Measurements from ENCODE around the gene CTNND2. TPM values are rescaled to one million over a fixed set of nuclear protein-coding genes. Genes with fewer than 3 reads are reported as not detected.

The CTNND2 gene
- total RNA-seq, 4 donors from 2014 or later: 0.04 TPM; not detected in 3

- Histone ChIP-seq H3K4me3 (no peak overlapping the region), H3K9me3 (no peaks in the 10 kb centered on the region), H3K27me3 (no peaks in the 10 kb centered on the region), H3K27ac (no peak overlapping the region), H3K36me3 (no peaks in the 10 kb centered on the region), H3K4me1 (no peaks in the 10 kb centered on the region)
- intact Hi-C loops (cut with DNase I; ENCODE audit: low total_unique reads): no loop called here
- DNase-seq (no peak), ATAC-seq (no peak)
- in situ Hi-C loops (cut with MboI; ENCODE audit: low sequenced_read_pairs in 4 of 4): no loop called here
- TF ChIP-seq CTCF (IDR thresholded peaks at IDR 0.05 in 4 of 5, conservative IDR thresholded peaks at IDR 0.05 in 1 of 5) (no peak), POLR2A (IDR thresholded peaks at IDR 0.05) (no peak)
Observed at GRCh38 chr5:11251247-11251646, 653.0 kb downstream of the CTNND2 start.

- no peaks in the 10 kb centered on the region for H3K9me3 ChIP-seq
- no peak overlapping the region for H3K27ac ChIP-seq
- intact Hi-C loops (cut with DNase I; ENCODE audit: low total_unique reads) (no loop called here), in situ Hi-C loops (cut with MboI; ENCODE audit: low sequenced_read_pairs in 4 of 4) (no loop called here)
- no peak for ATAC-seq
- DNase-seq: no peak
- H3K4me1 ChIP-seq: no peaks in the 10 kb centered on the region
- no peaks in the 10 kb centered on the region for H3K36me3 ChIP-seq
- H3K4me3 ChIP-seq: no peak overlapping the region
- TF ChIP-seq POLR2A (IDR thresholded peaks at IDR 0.05) (no peak), CTCF (IDR thresholded peaks at IDR 0.05 in 4 of 5, conservative IDR thresholded peaks at IDR 0.05 in 1 of 5) (no peak)
- no peaks in the 10 kb centered on the region for H3K27me3 ChIP-seq
Observed at GRCh38 chr5:11248966-11249365, 655.3 kb downstream of the CTNND2 start.

- Histone ChIP-seq H3K4me1 (no peaks in the 10 kb centered on the region), H3K36me3 (no peaks in the 10 kb centered on the region), H3K27me3 (no peaks in the 10 kb centered on the region), H3K4me3 (no peak overlapping the region), H3K27ac (no peak overlapping the region), H3K9me3 (no peaks in the 10 kb centered on the region)
- DNase-seq: no peak
- in situ Hi-C loops (cut with MboI; ENCODE audit: low sequenced_read_pairs in 4 of 4): no loop called here
- intact Hi-C loops (cut with DNase I; ENCODE audit: low total_unique reads): loop anchor here (2.0 kb wide), 1 partner anchor 64 kb away; no protein-coding TSS in a partner anchor
- no peak for TF ChIP-seq POLR2A (IDR thresholded peaks at IDR 0.05)
- no peak for TF ChIP-seq CTCF (IDR thresholded peaks at IDR 0.05 in 4 of 5, conservative IDR thresholded peaks at IDR 0.05 in 1 of 5)
- ATAC-seq: no peak
Observed at GRCh38 chr5:11247224-11247623, 657.0 kb downstream of the CTNND2 start.

GRCh38 chr5:11240293-11241190 lies 663.7 kb downstream of the CTNND2 start:
- no peaks in the 10 kb centered on the region for H3K27me3 ChIP-seq
- ATAC-seq: no peak
- H3K4me1 ChIP-seq: no peaks in the 10 kb centered on the region
- in situ Hi-C loops (cut with MboI; ENCODE audit: low sequenced_read_pairs in 4 of 4) (no loop called here), intact Hi-C loops (cut with DNase I; ENCODE audit: low total_unique reads) (no loop called here)
- H3K27ac ChIP-seq: no peak overlapping the region
- no peak overlapping the region for H3K4me3 ChIP-seq
- no peak for TF ChIP-seq CTCF (IDR thresholded peaks at IDR 0.05 in 4 of 5, conservative IDR thresholded peaks at IDR 0.05 in 1 of 5)
- TF ChIP-seq POLR2A (IDR thresholded peaks at IDR 0.05): no peak
- no peaks in the 10 kb centered on the region for H3K36me3 ChIP-seq
- no peaks in the 10 kb centered on the region for H3K9me3 ChIP-seq
- no peak for DNase-seq
